IMR-90 (cell line): ENCODE data around the gene AZIN2. TPM values are rescaled to one million over a fixed set of nuclear protein-coding genes. Genes with fewer than 3 reads are reported as not detected.

Experiments
- ATAC-seq: fragments of 200-7000 bp; cut with Tn5 transposase; 2 replicates; pipeline ENCODE4 v1.9.1; 2020; ENCODE audit warnings: low read depth, mild to moderate bottlenecking, moderate library complexity
- BruUV-seq: library from RNA; stranded (reverse); fragments of 400-500 nt; replicated peaks from 2 replicates; lab custom pipeline; 2021; lab: Mats Ljungman, UMichigan
- CTCF ChIA-PET: fragments of 300-600 bp; formaldehyde crosslinking; extraction: SDS; loops from one replicate; lab custom pipeline; 2021; ENCODE audit warnings: antibody characterized with exemption; lab: Yijun Ruan, JAX
- POLR2A ChIA-PET: fragments of 300-600 bp; sonication (Branson Sonifier 250); formaldehyde crosslinking; loops from one replicate; lab custom pipeline; 2022; ENCODE audit warnings: antibody characterized with exemption; ENCODE audit not compliant: unreplicated experiment; lab: Charles Lee
- DNase-seq: peaks from one replicate; pipeline ENCODE4 v3.0.0; 2013
- H2AFZ ChIP-seq: replicated peaks from 2 replicates; pipeline ENCODE3; 2013; ENCODE audit warnings: low read length, mild to moderate bottlenecking; ENCODE audit not compliant: poor library complexity
- H2AK5ac ChIP-seq: 2 replicates; pipeline ENCODE4 v1.6.1; 2013; ENCODE audit warnings: low read depth, low read length, inconsistent platforms
- H2AK9ac ChIP-seq: replicated peaks from 2 replicates; pipeline ENCODE3; 2013; ENCODE audit warnings: mild to moderate bottlenecking, low read depth, low read length, moderate library complexity; ENCODE audit not compliant: poor library complexity
- H2BK120ac ChIP-seq: 2 replicates; pipeline ENCODE4 v1.6.1; 2013; ENCODE audit warnings: low read depth, low read length, inconsistent platforms
- H2BK15ac ChIP-seq: 3 replicates; pipeline ENCODE4 v1.6.1; 2013; ENCODE audit warnings: low read depth, low read length, inconsistent platforms
- H2BK20ac ChIP-seq: 2 replicates; pipeline ENCODE4 v1.6.1; 2013; ENCODE audit warnings: low read depth, mild to moderate bottlenecking, inconsistent platforms, low read length, moderate library complexity
- H2BK5ac ChIP-seq: 2 replicates; pipeline ENCODE4 v1.6.1; 2013; ENCODE audit warnings: mild to moderate bottlenecking, low read depth, low read length, inconsistent platforms; ENCODE audit not compliant: poor library complexity, severe bottlenecking
- H3K14ac ChIP-seq: replicated peaks from 2 replicates; pipeline ENCODE4 v1.6.1; 2013; ENCODE audit warnings: low read depth, low read length, inconsistent platforms
- H3K18ac ChIP-seq: 2 replicates; pipeline ENCODE4 v1.6.1; 2013; ENCODE audit warnings: low read depth, low read length, control low read depth
- H3K23ac ChIP-seq: 2 replicates; pipeline ENCODE4 v1.6.1; 2013; ENCODE audit warnings: low read depth, low read length, inconsistent platforms
- H3K27ac ChIP-seq: 2 replicates; pipeline ENCODE4 v1.5.1; 2013; ENCODE audit warnings: mild to moderate bottlenecking, control low read depth, low read length; ENCODE audit not compliant: insufficient read depth
- H3K27me3 ChIP-seq: 2 replicates; pipeline ENCODE4 v1.6.1; 2013; ENCODE audit warnings: low read length; ENCODE audit not compliant: control insufficient read depth, insufficient read depth
- H3K36me3 ChIP-seq: 2 replicates; pipeline ENCODE4 v1.6.1; 2013; ENCODE audit warnings: low read length, mixed read lengths; ENCODE audit not compliant: control insufficient read depth, insufficient read depth
- H3K4ac ChIP-seq: 2 replicates; pipeline ENCODE4 v1.6.1; 2013; ENCODE audit warnings: low read depth, low read length, inconsistent platforms
- H3K4me1 ChIP-seq: 2 replicates; pipeline ENCODE4 v1.6.1; 2013; ENCODE audit warnings: low read length, mixed read lengths; ENCODE audit not compliant: control insufficient read depth, insufficient read depth
- H3K4me2 ChIP-seq: 2 replicates; pipeline ENCODE4 v1.6.1; 2013; ENCODE audit warnings: low read depth, mild to moderate bottlenecking, control low read depth, low read length, moderate library complexity
- H3K4me3 ChIP-seq: 2 replicates; pipeline ENCODE4 v1.5.1; 2013; ENCODE audit warnings: low read depth, mild to moderate bottlenecking, control low read depth, low read length, moderate library complexity; ENCODE audit not compliant: insufficient read depth
- H3K56ac ChIP-seq: 2 replicates; pipeline ENCODE4 v1.6.1; 2013; ENCODE audit warnings: low read length, inconsistent platforms; ENCODE audit not compliant: insufficient read depth; ENCODE audit errors: extremely low read depth
- H3K79me1 ChIP-seq, 2 experiments: 2 replicates each; pipeline ENCODE4 v1.6.1; 2013; ENCODE audit warnings: low read length in 2 of 2, inconsistent platforms in 1 of 2, low read depth in 1 of 2
- H3K9ac ChIP-seq: 2 replicates; pipeline ENCODE4 v1.6.1; 2013; ENCODE audit warnings: low read depth, low read length, control low read depth
- H3K9me1 ChIP-seq: 2 replicates; pipeline ENCODE4 v1.6.1; 2013; ENCODE audit warnings: low read length, inconsistent platforms; ENCODE audit not compliant: insufficient read depth
- H3K9me3 ChIP-seq: 2 replicates; pipeline ENCODE4 v1.6.1; 2013; ENCODE audit warnings: low read length; ENCODE audit not compliant: control insufficient read depth, insufficient read depth
- H4K20me1 ChIP-seq: 2 replicates; pipeline ENCODE4 v1.6.1; 2013; ENCODE audit warnings: low read length, inconsistent platforms; ENCODE audit not compliant: insufficient read depth
- H4K5ac ChIP-seq: 2 replicates; pipeline ENCODE4 v1.6.1; 2013; ENCODE audit warnings: mild to moderate bottlenecking, low read depth, low read length, control low read depth
- H4K8ac ChIP-seq, 2 experiments: 2 replicates each; pipeline ENCODE4 v1.6.1; 2013; ENCODE audit warnings: low read depth in 2 of 2, low read length in 2 of 2, control low read depth in 1 of 2, inconsistent platforms in 1 of 2
- H4K91ac ChIP-seq: 2 replicates; pipeline ENCODE4 v1.6.1; 2013; ENCODE audit warnings: low read depth, low read length, inconsistent platforms; ENCODE audit not compliant: insufficient read depth
- BHLHE40 ChIP-seq: fragments of 150-350 bp; IDR thresholded peaks from 2 replicates; pipeline ENCODE4 v1.6.1; 2016; ENCODE audit warnings: mild to moderate bottlenecking, low read depth, low read length
- CEBPB ChIP-seq: IDR thresholded peaks from 2 replicates; pipeline ENCODE4 v1.6.1; 2012; ENCODE audit warnings: low read depth, low read length, improper control_type of control experiment
- CHD1 ChIP-seq: IDR thresholded peaks from 2 replicates; pipeline ENCODE4 v1.6.1; 2012; ENCODE audit warnings: low read depth, low read length, improper control_type of control experiment
- CTCF ChIP-seq: conservative IDR thresholded peaks from 2 replicates; pipeline ENCODE4 v1.5.1; 2012; ENCODE audit warnings: mild to moderate bottlenecking, low read depth, low read length, improper control_type of control experiment
- FOS ChIP-seq: fragments of 150-350 bp; IDR thresholded peaks from 2 replicates; pipeline ENCODE4 v1.6.1; 2016; ENCODE audit warnings: low read depth, low read length
- MAFK ChIP-seq: IDR thresholded peaks from 2 replicates; pipeline ENCODE4 v1.6.1; 2012; ENCODE audit warnings: low read depth, low read length, improper control_type of control experiment
- MAZ ChIP-seq: IDR thresholded peaks from 2 replicates; pipeline ENCODE4 v1.6.1; 2012; ENCODE audit warnings: low read depth, mild to moderate bottlenecking, low read length, improper control_type of control experiment, moderate library complexity, borderline replicate concordance
- MXI1 ChIP-seq: IDR thresholded peaks from 2 replicates; pipeline ENCODE4 v1.6.1; 2012; ENCODE audit warnings: low read depth, mild to moderate bottlenecking, low read length, moderate library complexity, borderline replicate concordance
- NFE2L2 ChIP-seq: fragments of 150-350 bp; IDR thresholded peaks from 2 replicates; pipeline ENCODE4 v1.6.1; 2016; ENCODE audit warnings: low read depth, mild to moderate bottlenecking, low read length
- POLR2A ChIP-seq: IDR thresholded peaks from 2 replicates; pipeline ENCODE4 v1.6.1; 2012; ENCODE audit warnings: mild to moderate bottlenecking, low read depth, low read length
- RAD21 ChIP-seq: IDR thresholded peaks from 2 replicates; pipeline ENCODE4 v1.6.1; 2012; ENCODE audit warnings: low read length, improper control_type of control experiment
- RCOR1 ChIP-seq: IDR thresholded peaks from 2 replicates; pipeline ENCODE4 v1.6.1; 2012; ENCODE audit warnings: mild to moderate bottlenecking, low read length, improper control_type of control experiment; ENCODE audit not compliant: insufficient replicate concordance
- RFX5 ChIP-seq: IDR thresholded peaks from 2 replicates; pipeline ENCODE4 v1.8.0; 2012; ENCODE audit warnings: low read depth, mild to moderate bottlenecking, low read length, moderate library complexity
- SMC3 ChIP-seq: fragments of 150-350 bp; IDR thresholded peaks from 2 replicates; pipeline ENCODE4 v1.6.1; 2016; ENCODE audit warnings: low read depth, mild to moderate bottlenecking, antibody characterized with exemption, low read length, moderate library complexity
- USF2 ChIP-seq: fragments of 150-350 bp; IDR thresholded peaks from 2 replicates; pipeline ENCODE4 v1.6.1; 2017; ENCODE audit warnings: mild to moderate bottlenecking, antibody characterized with exemption, low read length, low read depth
- WGBS, 2 experiments: methylation state at CpG; one replicate each; pipeline versions ENCODE4 v1.1.5 to v1.1.7; 2013; ENCODE audit warnings: missing lambda C conversion rate in 2 of 2; ENCODE audit not compliant: insufficient read length in 1 of 2; ENCODE audit errors: extremely low coverage in 2 of 2; 5-methylcytosine and 5-hydroxymethylcytosine counted together
- dilution Hi-C: fragments of 300-500 bp; cut with HindIII; formaldehyde crosslinking; loops from one replicate; pipeline ENCODE4 v1.14.3; 2018; ENCODE audit warnings: low sequenced_read_pairs; ENCODE audit not compliant: unreplicated experiment
- in situ Hi-C: fragments of 300-500 bp; cut with MboI; formaldehyde crosslinking; loops from 3 replicates; pipeline ENCODE4 v1.14.3; 2019; ENCODE audit warnings: low sequenced_read_pairs, inconsistent platforms, mixed read lengths
- intact Hi-C: fragments of 100-400 bp; cut with micrococcal nuclease; formaldehyde crosslinking; loops from 2 replicates; pipeline ENCODE4 v1.10.0; 2022
- polyA plus RNA-seq, 3 experiments: library from polyadenylated mRNA; depleted of rRNA; stranded (reverse); fragments of >200 nt; gene quantifications; 2 replicates each; pipeline ENCODE4 v1.2.3, GENCODE V29; 2012; ENCODE audit warnings: low replicate concordance in 1 of 3
- total RNA-seq: library from RNA; depleted of rRNA; stranded (reverse); fragments of >200 nt; gene quantifications from 2 replicates; pipeline ENCODE4 v1.2.3, GENCODE V29; 2012
- TF ChIP-seq, protein P1 (sequence below): fragments of 150-350 bp; IDR thresholded peaks from 2 replicates; pipeline ENCODE4 v1.6.1; 2016; ENCODE audit warnings: low read depth, mild to moderate bottlenecking, low read length, moderate library complexity, borderline replicate concordance

AZIN2 gene
- total and polyA plus RNA-seq, 2 of the 4 experiments (the other 2 are of a cell fraction): 4.7 to 8.9 TPM

DNA sequence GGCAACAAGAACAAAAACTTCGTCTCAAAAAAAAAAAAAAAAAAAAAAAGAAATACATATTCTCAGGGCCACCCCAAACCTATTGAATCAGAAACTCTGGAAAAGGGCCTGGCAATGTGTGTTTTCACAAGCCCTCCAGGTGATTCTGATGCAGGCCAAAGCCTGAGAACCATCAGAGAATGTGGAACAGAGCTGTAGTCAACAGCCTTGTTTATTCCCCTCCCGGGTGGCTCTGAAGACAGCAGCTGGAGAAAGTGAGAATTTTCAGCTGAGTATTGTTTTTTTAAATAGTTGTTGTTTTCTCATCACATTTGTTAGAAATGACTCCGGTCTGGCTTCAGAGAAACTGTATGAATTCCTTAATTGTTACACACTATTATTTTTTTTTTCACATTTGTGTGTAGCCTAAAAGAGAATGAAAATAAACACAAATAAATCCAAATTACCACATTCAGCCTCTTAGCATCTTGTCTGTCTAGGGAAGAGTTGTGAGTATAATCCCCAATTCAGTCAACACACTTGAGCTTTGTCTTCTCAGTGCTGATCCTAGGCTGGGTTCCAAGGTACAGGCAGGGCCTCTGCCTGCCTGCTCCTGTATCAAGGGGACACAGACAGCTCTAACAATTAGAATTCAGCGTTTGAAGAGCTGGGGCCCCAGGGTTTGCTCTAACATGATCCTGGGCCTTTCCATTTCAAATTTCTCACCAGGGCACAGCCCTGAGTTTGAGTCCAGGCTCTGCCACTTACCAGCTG lies 6.6 kb upstream of the AZIN2 start:
- H3K23ac ChIP-seq: no peak overlapping the region
- WGBS, 2 experiments: 80% methylated on average over 1 of the region's 4 CpGs; no CpG with 5 or more reads in 1 of the 2 experiments

More for the DNA sequence above, 6.6 kb upstream of the AZIN2 start:
- no peak overlapping the region for H2BK20ac ChIP-seq
- no peak overlapping the region for H3K4me2 ChIP-seq
- no peak overlapping the region for H4K5ac ChIP-seq
- no peaks in the 10 kb centered on the region for H3K9me1 ChIP-seq
- no TSS peak for BruUV-seq
- POLR2A ChIA-PET: no interaction called here
- in situ Hi-C loops (no loop called here), intact Hi-C loops (no loop called here), dilution Hi-C loops (no loop called here)
- no peak overlapping the region for H2AFZ ChIP-seq
- H2BK5ac ChIP-seq: no peak overlapping the region
- H4K8ac ChIP-seq: no peak overlapping the region
- no peak overlapping the region for H3K4me3 ChIP-seq
- H3K79me1 ChIP-seq: no peaks in the 10 kb centered on the region
- H3K4ac ChIP-seq: no peak overlapping the region
- TF ChIP-seq MXI1 (no peak), RCOR1 (no peak), USF2 (no peak), MAFK (no peak), BHLHE40 (no peak), CTCF (no peak), RFX5 (no peak), POLR2A (no peak), RAD21 (no peak), CHD1 (no peak), NFE2L2 (no peak), MAZ (no peak), FOS (no peak), CEBPB (no peak), SMC3 (no peak)
- TF ChIP-seq, protein P1, sequence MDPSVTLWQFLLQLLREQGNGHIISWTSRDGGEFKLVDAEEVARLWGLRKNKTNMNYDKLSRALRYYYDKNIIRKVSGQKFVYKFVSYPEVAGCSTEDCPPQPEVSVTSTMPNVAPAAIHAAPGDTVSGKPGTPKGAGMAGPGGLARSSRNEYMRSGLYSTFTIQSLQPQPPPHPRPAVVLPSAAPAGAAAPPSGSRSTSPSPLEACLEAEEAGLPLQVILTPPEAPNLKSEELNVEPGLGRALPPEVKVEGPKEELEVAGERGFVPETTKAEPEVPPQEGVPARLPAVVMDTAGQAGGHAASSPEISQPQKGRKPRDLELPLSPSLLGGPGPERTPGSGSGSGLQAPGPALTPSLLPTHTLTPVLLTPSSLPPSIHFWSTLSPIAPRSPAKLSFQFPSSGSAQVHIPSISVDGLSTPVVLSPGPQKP: no peak
- H3K9me3 ChIP-seq: no peaks in the 10 kb centered on the region
- CTCF ChIA-PET: no interaction called here
- H3K14ac ChIP-seq: no peak overlapping the region
- no peak overlapping the region for H3K18ac ChIP-seq
- no peak overlapping the region for H3K56ac ChIP-seq
- H3K36me3 ChIP-seq: no peaks in the 10 kb centered on the region
- no peak overlapping the region for H2AK5ac ChIP-seq
- no peaks in the 10 kb centered on the region for H4K20me1 ChIP-seq
- H2BK15ac ChIP-seq: no peak overlapping the region
- ATAC-seq (no peak; the same call in 1 of the 2 replicates), DNase-seq (no peak)
- H4K91ac ChIP-seq: no peak overlapping the region
- H3K9ac ChIP-seq: no peak overlapping the region
- H3K27me3 ChIP-seq: peaks cover 14% of the 10 kb centered on the region
- no peaks in the 10 kb centered on the region for H3K4me1 ChIP-seq
- no peak overlapping the region for H2BK120ac ChIP-seq
- H3K27ac ChIP-seq: no peak overlapping the region
- H2AK9ac ChIP-seq: no peak overlapping the region
